ENCODE data around the gene ERG. TPM values are rescaled to one million over a fixed set of nuclear protein-coding genes. Genes with fewer than 3 reads are reported as not detected.

The ERG gene
- total RNA-seq, 2 experiments from 2014 or later = not detected

DNA sequence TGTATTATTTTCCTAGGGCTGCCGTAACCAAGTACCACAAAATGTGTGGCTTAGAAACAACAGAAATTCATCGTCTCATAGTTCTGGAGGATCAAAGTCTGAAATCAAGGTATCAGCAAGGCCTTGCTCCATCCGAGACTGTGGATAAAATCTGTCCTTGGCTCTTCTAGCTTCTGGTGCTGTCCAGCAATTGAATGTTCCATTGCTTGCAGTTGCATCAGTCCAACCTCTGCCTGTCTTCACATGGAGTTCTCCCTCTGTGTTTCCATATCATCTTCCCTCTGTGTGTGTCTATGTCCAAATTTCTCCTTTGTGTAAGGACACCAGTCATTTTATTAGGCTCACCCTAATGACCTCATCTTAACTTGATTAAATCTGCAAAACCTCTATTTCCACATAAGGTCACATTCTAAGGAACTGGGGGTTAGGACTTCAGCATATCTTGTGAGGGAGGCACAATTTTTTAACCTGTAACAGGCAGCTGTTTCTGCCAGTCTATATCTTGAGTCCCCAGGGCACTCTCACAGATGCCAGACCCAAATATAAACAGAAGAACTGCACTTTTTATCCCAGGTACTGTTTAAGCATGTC is 84.2 kb downstream of the ERG start:
- H2AFZ ChIP-seq (ENCODE audit: low read length) = no peak overlapping the region
- no peaks in the 10 kb centered on the region for H4K20me1 ChIP-seq (ENCODE audit: insufficient read depth, low read length)
- no peak overlapping the region for H3K27ac ChIP-seq (ENCODE audit: low read depth, low read length, poor library complexity, severe bottlenecking)
- no peak for TF ChIP-seq EZH2phosphoT487 (IDR thresholded peaks at IDR 0.05; ENCODE audit: borderline replicate concordance, low read depth, low read length)
- TF ChIP-seq, protein P1, sequence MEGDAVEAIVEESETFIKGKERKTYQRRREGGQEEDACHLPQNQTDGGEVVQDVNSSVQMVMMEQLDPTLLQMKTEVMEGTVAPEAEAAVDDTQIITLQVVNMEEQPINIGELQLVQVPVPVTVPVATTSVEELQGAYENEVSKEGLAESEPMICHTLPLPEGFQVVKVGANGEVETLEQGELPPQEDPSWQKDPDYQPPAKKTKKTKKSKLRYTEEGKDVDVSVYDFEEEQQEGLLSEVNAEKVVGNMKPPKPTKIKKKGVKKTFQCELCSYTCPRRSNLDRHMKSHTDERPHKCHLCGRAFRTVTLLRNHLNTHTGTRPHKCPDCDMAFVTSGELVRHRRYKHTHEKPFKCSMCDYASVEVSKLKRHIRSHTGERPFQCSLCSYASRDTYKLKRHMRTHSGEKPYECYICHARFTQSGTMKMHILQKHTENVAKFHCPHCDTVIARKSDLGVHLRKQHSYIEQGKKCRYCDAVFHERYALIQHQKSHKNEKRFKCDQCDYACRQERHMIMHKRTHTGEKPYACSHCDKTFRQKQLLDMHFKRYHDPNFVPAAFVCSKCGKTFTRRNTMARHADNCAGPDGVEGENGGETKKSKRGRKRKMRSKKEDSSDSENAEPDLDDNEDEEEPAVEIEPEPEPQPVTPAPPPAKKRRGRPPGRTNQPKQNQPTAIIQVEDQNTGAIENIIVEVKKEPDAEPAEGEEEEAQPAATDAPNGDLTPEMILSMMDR (conservative IDR thresholded peaks at IDR 0.05; ENCODE audit: low read length) = no peak
- intact Hi-C loops (cut with micrococcal nuclease; ENCODE audit: unreplicated experiment) = no loop called here
- no peaks in the 10 kb centered on the region for H3K4me1 ChIP-seq (ENCODE audit: insufficient read depth, low read length, poor library complexity, severe bottlenecking)
- ChIA-PET CTCF (ENCODE audit: unreplicated experiment) (no interaction called here), POLR2A (no interaction called here)
- no peaks in the 10 kb centered on the region for H3K9me3 ChIP-seq (ENCODE audit: low read length)
- H3K4me3 ChIP-seq (ENCODE audit: low read depth, low read length, poor library complexity, severe bottlenecking) = no peak overlapping the region
- no peak overlapping the region for H3K4me2 ChIP-seq (ENCODE audit: low read length)
- DNase-seq (ENCODE audit: low spot score) = no peak
- H3K79me2 ChIP-seq (ENCODE audit: insufficient read depth, low read depth, low read length) = no peaks in the 10 kb centered on the region
- BruUV-seq (replicated peaks) = no TSS peak
- no peaks in the 10 kb centered on the region for H3K9me2 ChIP-seq (ENCODE audit: insufficient read depth, low read length)
- no peaks in the 10 kb centered on the region for H3K36me3 ChIP-seq (ENCODE audit: insufficient read depth, low read length)

DNA sequence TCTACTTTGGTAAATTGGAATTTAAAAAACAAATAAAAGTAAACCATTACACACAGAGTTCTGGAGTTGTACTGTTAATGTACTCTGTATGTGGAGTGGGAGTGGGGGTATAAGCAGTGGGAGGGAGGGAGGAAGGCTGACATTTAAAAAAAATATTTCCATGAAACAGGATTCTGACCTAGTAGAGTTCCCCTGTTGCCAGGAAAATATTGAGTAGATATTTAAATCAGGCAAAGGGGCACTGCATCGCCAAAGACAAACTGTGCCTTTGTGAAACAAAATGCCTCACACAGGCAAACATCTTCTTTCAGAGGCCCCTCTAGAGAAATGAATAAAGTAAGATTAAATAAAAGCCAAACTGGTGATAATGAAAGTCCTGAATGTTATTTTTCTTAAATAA is 87.8 kb downstream of the ERG start:
- TF ChIP-seq EZH2phosphoT487 (IDR thresholded peaks at IDR 0.05; ENCODE audit: borderline replicate concordance, low read depth, low read length) = no peak
- TF ChIP-seq, protein P1 (conservative IDR thresholded peaks at IDR 0.05; ENCODE audit: low read length) = no peak
- CTCF ChIA-PET (ENCODE audit: unreplicated experiment) = no interaction called here
- Histone ChIP-seq H4K20me1 (ENCODE audit: insufficient read depth, low read length) (no peaks in the 10 kb centered on the region), H3K36me3 (ENCODE audit: insufficient read depth, low read length) (no peaks in the 10 kb centered on the region), H3K4me1 (ENCODE audit: insufficient read depth, low read length, poor library complexity, severe bottlenecking) (no peaks in the 10 kb centered on the region), H3K4me3 (ENCODE audit: low read depth, low read length, poor library complexity, severe bottlenecking) (no peak overlapping the region), H2AFZ (ENCODE audit: low read length) (no peak overlapping the region), H3K79me2 (ENCODE audit: insufficient read depth, low read depth, low read length) (no peaks in the 10 kb centered on the region), H3K9me3 (ENCODE audit: low read length) (no peaks in the 10 kb centered on the region), H3K4me2 (ENCODE audit: low read length) (no peak overlapping the region), H3K9me2 (ENCODE audit: insufficient read depth, low read length) (no peaks in the 10 kb centered on the region), H3K27ac (ENCODE audit: low read depth, low read length, poor library complexity, severe bottlenecking) (no peak overlapping the region)
- DNase-seq (ENCODE audit: low spot score) = no peak
- POLR2A ChIA-PET = no interaction called here
- intact Hi-C loops (cut with micrococcal nuclease; ENCODE audit: unreplicated experiment) = no loop called here
- BruUV-seq (replicated peaks) = no TSS peak

GRCh38 chr21:38409907-38410306 is 88.4 kb downstream of the ERG start:
- Histone ChIP-seq H3K27ac (ENCODE audit: low read depth, low read length, poor library complexity, severe bottlenecking) (no peak overlapping the region), H3K36me3 (ENCODE audit: insufficient read depth, low read length) (no peaks in the 10 kb centered on the region), H4K20me1 (ENCODE audit: insufficient read depth, low read length) (no peaks in the 10 kb centered on the region), H2AFZ (ENCODE audit: low read length) (no peak overlapping the region), H3K4me2 (ENCODE audit: low read length) (no peak overlapping the region), H3K9me3 (ENCODE audit: low read length) (no peaks in the 10 kb centered on the region), H3K9me2 (ENCODE audit: insufficient read depth, low read length) (no peaks in the 10 kb centered on the region), H3K4me3 (ENCODE audit: low read depth, low read length, poor library complexity, severe bottlenecking) (no peak overlapping the region), H3K4me1 (ENCODE audit: insufficient read depth, low read length, poor library complexity, severe bottlenecking) (no peaks in the 10 kb centered on the region), H3K79me2 (ENCODE audit: insufficient read depth, low read depth, low read length) (no peaks in the 10 kb centered on the region)
- ChIA-PET CTCF (ENCODE audit: unreplicated experiment) (no interaction called here), POLR2A (interaction anchor here (0.5 kb wide), 1 partner anchor 31 kb away, joined by 3 read pairs; no protein-coding TSS in a partner anchor)
- intact Hi-C loops (cut with micrococcal nuclease; ENCODE audit: unreplicated experiment) = no loop called here
- TF ChIP-seq, protein P1 (conservative IDR thresholded peaks at IDR 0.05; ENCODE audit: low read length) = no peak
- no peak for TF ChIP-seq EZH2phosphoT487 (IDR thresholded peaks at IDR 0.05; ENCODE audit: borderline replicate concordance, low read depth, low read length)
- no peak for DNase-seq (ENCODE audit: low spot score)
- BruUV-seq (replicated peaks) = no TSS peak

Measured in OCI-LY7 (cell line).